SU-DHL-6 (cell line): ENCODE data around the gene MROH2A.

Source experiments
- H2AFZ ChIP-seq: fragments of 200-600 bp; sonication (generic); 2 replicates; pipeline ENCODE4 v1.6.1; 2014; ENCODE audit warnings: low read depth, mild to moderate bottlenecking, moderate library complexity, mixed read lengths, antibody characterized with exemption, low read length; ENCODE audit not compliant: severe bottlenecking
- H3F3A ChIP-seq: fragments of 200-600 bp; shearing (Covaris generic); 2 replicates; pipeline ENCODE4 v1.6.0; 2016; ENCODE audit warnings: antibody characterized with exemption, mild to moderate bottlenecking; ENCODE audit not compliant: insufficient read depth
- H3K27ac ChIP-seq: fragments of 200-600 bp; sonication (generic); 2 replicates; pipeline ENCODE4 v1.5.1; 2016; ENCODE audit warnings: low read depth, mild to moderate bottlenecking, low read length, moderate library complexity, mixed read lengths
- H3K27me3 ChIP-seq: fragments of 200-600 bp; sonication (generic), shearing (Covaris generic); 2 replicates; pipeline ENCODE4 v1.6.0; 2014; ENCODE audit warnings: mild to moderate bottlenecking, low read length
- H3K36me3 ChIP-seq: fragments of 200-600 bp; sonication (generic); 2 replicates; pipeline ENCODE4 v1.6.1; 2014; ENCODE audit warnings: mild to moderate bottlenecking, low read length, mixed read lengths
- H3K4me2 ChIP-seq: fragments of 300-600, 200-600 bp; shearing (Covaris generic), sonication (generic); 2 replicates; pipeline ENCODE4 v1.6.0; 2014; ENCODE audit warnings: low read length, low read depth, mild to moderate bottlenecking; ENCODE audit not compliant: poor library complexity, severe bottlenecking
- H3K4me3 ChIP-seq: fragments of 200-600 bp; sonication (generic); 2 replicates; pipeline ENCODE4 v1.5.1; 2014; ENCODE audit warnings: antibody characterized with exemption, low read length, mild to moderate bottlenecking, mixed read lengths; ENCODE audit not compliant: insufficient read depth, poor library complexity, severe bottlenecking
- H3K79me2 ChIP-seq: fragments of 200-600 bp; sonication (generic); 2 replicates; pipeline ENCODE4 v1.6.1; 2014; ENCODE audit warnings: mild to moderate bottlenecking, low read length, moderate library complexity; ENCODE audit not compliant: insufficient read depth
- H3K9ac ChIP-seq: fragments of 200-600 bp; sonication (generic); 2 replicates; pipeline ENCODE4 v1.7.0; 2014; ENCODE audit warnings: mild to moderate bottlenecking, low read length
- H3K9me2 ChIP-seq: fragments of 200-600 bp; sonication (generic); replicated peaks from 2 replicates; pipeline ENCODE4 v1.6.1; 2014; ENCODE audit warnings: low read length; ENCODE audit not compliant: insufficient read depth
- H3K9me3 ChIP-seq: fragments of 200-600 bp; sonication (generic); 2 replicates; pipeline ENCODE4 v1.6.1; 2014; ENCODE audit warnings: low read length, mixed read lengths; ENCODE audit not compliant: insufficient read depth
- H4K20me1 ChIP-seq: fragments of 200-600 bp; sonication (generic); 2 replicates; pipeline ENCODE4 v1.6.1; 2014; ENCODE audit warnings: low read depth, mild to moderate bottlenecking, antibody characterized with exemption, low read length, moderate library complexity, mixed read lengths
- CTCF ChIP-seq: fragments of 200-600 bp; sonication (generic); IDR thresholded peaks from one replicate; pipeline ENCODE4 v1.5.1; 2017; ENCODE audit warnings: antibody characterized with exemption, mild to moderate bottlenecking, low read length, moderate library complexity; ENCODE audit not compliant: insufficient read depth, poor library complexity, severe bottlenecking
- EZH2phosphoT487 ChIP-seq: fragments of 200-600 bp; sonication (generic), shearing (Covaris generic); conservative IDR thresholded peaks from 2 replicates; pipeline ENCODE4 v1.6.1; 2018; ENCODE audit warnings: mild to moderate bottlenecking, antibody characterized with exemption, low read length, moderate library complexity, mixed read lengths

MROH2A gene

GRCh38 chr2:233838726-233839446 lies 60.8 kb downstream of the MROH2A start:
- Histone ChIP-seq H4K20me1 (no peaks in the 10 kb centered on the region; the same call in 1 of the 2 replicates), H2AFZ (no peak overlapping the region), H3F3A (peaks cover 34% of the 10 kb centered on the region), H3K9me3 (no peaks in the 10 kb centered on the region), H3K27me3 (no peaks in the 10 kb centered on the region), H3K36me3 (peaks cover 49% of the 10 kb centered on the region), H3K9ac (0 out of 2 replicates have a peak overlapping the region, but pooled peaks have one; percentile 6), H3K9me2 (no peaks in the 10 kb centered on the region), H3K4me3 (no peak overlapping the region), H3K27ac (peak overlapping the region; percentile 32), H3K4me2 (peak overlapping the region; percentile 30), H3K79me2 (peaks cover 72% of the 10 kb centered on the region)
- no peak for TF ChIP-seq CTCF

- peaks cover 76% of the 10 kb centered on the region for H3K79me2 ChIP-seq
- H3K4me2 ChIP-seq, result peak overlapping the region; percentile 30
- H3K27me3 ChIP-seq, result no peaks in the 10 kb centered on the region
- H3K9ac ChIP-seq, result 0 out of 2 replicates have a peak overlapping the region, but pooled peaks have one; percentile 6
- H3K9me2 ChIP-seq, result no peaks in the 10 kb centered on the region
- no peak overlapping the region for H3K27ac ChIP-seq
- H3F3A ChIP-seq, result peaks cover 28% of the 10 kb centered on the region
- no peak overlapping the region for H3K4me3 ChIP-seq
- peaks cover 49% of the 10 kb centered on the region for H3K36me3 ChIP-seq
- TF ChIP-seq CTCF (no peak), EZH2phosphoT487 (no peak)
- no peaks in the 10 kb centered on the region for H3K9me3 ChIP-seq
- H2AFZ ChIP-seq, result no peak overlapping the region
- no peaks in the 10 kb centered on the region; the same call in 1 of the 2 replicates for H4K20me1 ChIP-seq
Observed at GRCh38 chr2:233839447-233839820, 61.3 kb downstream of the MROH2A start.

GRCh38 chr2:233840520-233840919 lies 62.4 kb downstream of the MROH2A start:
- Histone ChIP-seq H3K4me3 (no peak overlapping the region), H3K9me3 (no peaks in the 10 kb centered on the region), H3K27me3 (no peaks in the 10 kb centered on the region), H3F3A (peaks cover 18% of the 10 kb centered on the region), H3K79me2 (peaks cover 79% of the 10 kb centered on the region), H3K4me2 (no peak overlapping the region), H3K9ac (no peak overlapping the region), H3K9me2 (no peaks in the 10 kb centered on the region), H4K20me1 (no peaks in the 10 kb centered on the region; the same call in 1 of the 2 replicates), H2AFZ (no peak overlapping the region), H3K27ac (no peak overlapping the region), H3K36me3 (peaks cover 52% of the 10 kb centered on the region)
- no peak for TF ChIP-seq CTCF
- TF ChIP-seq EZH2phosphoT487, result no peak
